Measurements from ENCODE around the gene MAP3K7.

Gene MAP3K7

DNA sequence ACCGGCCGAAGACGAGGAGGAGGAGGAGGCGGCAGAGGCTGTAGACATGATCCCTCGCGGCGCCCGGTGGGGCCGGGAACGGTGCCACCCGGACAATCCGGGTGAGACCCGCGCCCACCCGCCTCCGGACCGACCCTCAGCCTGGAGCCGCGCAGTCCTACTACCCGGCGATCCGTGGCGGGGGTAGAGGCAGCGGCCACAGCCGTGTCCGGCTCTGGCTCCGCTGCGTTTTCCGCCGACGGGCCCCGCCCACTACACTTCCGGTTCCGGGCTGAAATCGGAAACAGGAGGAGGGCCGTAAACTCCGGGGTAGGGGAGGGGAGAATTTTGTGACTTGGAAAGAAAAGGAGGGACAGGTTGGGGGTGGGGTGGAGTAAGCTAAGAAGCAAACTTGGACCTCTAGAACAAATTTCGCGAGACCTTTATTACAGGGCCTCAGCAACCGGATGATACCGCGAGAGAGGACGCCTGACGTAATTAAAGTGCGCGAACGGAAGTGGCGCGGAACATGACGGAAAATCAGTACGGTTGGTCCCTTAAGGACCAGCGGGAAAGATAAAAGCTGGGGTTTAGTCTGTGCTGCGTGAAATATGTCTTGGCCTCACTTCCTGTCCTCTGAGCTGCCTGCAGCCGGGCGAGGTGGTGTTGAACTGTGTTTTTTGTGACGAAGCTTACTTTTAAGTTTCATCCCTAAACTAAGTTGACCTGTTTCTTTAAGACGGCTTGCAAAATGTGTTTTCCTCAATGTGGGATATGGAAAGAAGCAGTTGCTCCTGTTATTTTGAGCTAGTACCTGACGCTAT is at the start of gene MAP3K7:
MAP3K7 (minus strand) TSS at position 237 of the 803 bp plus-strand sequence; CDS start at position 48, 189 bp downstream.
- DNase-seq = peak; percentile 92

DNA sequence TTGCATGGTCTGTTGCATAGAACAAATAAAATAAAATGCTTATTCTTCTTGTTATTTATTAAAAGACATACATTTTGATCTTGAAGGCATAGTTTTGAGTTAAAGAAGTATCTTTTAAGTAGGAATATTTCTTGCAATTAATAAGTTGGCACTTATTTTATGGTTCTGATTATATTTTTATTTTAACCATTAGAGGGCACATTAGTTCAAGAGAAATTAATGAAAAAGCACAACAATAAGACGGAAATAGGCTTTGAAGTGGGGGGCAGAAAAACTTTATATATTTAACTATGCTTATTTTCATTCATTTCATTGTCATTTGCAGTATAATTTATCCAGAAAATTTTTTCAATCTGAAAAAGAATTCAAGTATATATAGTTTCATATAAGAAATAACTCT is 44.2 kb upstream of the MAP3K7 start:
- DNase-seq = no peak

DNA sequence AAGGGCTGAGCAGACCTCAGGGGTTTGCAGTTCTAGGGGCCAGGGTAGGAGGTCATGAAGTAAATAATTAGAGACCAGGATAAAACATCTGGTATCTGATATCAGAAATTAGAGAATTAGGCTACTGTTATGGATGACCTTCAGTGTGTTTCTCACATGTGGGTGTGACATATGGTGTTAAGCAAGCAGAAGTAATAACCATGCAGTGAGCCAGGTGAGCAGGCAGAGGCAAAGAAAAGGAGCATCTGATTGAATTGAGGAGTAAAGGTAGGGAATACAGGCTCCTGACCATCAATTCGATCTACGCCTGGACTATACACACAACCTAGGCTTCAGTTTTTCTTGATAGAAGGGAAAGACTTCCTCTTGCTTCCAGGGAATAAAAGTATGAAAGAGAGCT is 34.7 kb upstream of the MAP3K7 start:
- DNase-seq = no peak

DNA sequence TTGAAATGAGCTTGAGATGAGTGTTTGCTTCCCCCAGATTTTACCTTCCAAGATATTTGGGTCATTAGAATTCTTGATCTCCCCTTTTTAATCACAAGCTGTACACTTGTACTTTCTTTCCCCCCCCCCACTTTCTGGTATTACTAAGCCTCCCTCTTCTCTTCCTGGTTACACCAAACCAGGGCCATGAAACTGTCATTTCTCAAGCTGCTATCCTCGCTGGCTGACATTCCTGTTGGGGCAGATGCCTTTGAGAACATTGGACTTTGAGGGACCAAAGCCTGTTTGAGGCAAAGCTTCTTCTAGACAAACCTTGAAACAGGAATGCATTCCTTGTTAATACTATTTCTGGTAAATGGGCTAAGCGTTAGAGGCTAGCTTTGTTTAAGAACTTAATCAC is 32.3 kb upstream of the MAP3K7 start:
- no peak for DNase-seq

DNA sequence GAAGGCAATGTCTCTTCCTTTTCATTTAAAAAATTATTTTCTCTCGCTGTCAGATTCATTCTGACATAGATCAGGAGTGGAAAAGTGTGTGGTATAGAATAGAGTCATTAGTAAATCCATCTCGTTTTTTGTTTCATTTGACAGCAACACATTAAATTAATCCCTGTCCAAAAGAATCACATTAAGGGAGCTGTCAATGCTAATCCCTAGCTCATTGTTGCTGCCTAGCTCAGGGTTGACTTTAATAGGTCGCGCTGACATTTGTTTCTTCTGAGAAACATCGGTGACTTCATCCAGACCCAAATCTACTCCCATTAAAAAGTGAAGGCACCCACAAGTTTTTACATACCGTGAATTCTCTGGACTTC is 25.4 kb upstream of the MAP3K7 start:
- DNase-seq = no peak

DNA sequence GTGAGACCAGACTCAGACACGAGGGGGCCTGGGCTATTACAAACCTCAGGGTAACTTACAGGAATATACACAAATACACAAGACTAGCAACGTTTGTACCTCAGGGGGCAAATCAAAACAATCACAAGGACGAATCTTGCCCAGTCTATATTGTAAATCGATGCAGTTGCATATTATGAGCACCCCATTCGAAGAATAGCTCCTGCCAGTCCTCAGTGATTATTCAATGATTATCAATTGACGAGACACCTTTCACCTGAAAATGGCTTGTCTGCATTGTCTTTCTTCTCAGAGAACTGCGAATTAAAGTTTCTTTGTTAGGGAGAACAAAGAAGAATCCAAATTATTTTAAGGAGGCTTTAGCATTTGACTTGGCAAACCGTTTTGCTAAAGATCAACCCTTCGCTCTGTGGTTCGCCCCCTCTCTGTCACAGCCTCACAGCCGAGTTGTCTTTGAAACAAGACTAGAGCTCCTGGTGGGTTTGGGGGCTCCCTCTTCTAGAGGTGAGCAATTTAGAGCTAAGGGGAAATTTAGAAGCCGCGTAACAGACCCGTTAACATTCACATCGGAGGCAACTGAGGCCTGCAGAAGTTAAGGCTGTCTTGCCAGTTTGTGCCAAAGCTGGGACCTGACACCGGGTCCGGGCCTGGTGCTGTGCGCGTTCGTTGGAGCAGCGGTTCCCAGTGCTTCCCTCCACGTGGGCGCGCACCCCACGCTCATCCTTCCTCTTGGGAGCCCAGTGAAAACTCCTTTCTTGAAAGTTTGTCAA is 24.9 kb upstream of the MAP3K7 start:
- DNase-seq = no peak

DNA sequence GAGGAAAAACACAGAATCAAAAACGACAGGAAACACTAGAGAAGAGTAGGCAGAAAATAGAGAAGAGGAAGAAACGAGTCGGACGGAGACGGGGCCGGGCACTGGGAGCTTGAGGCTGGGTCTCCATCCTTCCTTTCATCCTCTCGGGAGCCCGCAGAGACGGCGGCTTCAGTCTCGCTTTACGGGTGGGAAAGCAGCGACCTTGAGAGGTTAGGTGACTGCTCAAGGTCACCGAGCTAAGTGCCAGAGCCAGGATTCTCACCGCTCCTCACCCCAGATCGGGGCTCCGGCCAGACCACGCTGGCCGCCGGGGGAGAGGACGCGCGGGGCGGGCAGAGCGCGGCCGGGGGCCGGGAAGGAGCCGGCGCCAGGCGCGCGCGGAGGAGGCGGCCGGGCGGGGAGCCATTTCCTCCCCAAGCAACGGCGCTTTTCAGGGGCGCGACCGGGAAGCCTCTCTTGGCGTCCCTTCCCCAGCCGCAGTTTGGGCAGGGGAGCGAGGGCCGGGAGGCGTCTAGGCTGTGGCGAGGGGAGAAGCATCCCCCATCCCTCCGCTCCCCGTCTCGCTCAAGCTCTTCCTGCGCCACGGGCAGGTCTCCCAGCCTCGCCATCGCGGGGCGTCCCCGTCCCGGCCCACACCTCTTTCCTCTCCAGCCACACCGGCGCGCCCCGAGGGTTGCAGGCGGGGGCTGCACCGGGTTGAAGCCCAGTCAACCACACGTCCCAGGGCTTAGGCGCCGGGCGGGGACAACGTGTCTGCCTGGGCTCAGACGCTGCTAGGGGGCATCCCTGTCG is 24.1 kb upstream of the MAP3K7 start:
- peak; percentile 10 for DNase-seq

DNA sequence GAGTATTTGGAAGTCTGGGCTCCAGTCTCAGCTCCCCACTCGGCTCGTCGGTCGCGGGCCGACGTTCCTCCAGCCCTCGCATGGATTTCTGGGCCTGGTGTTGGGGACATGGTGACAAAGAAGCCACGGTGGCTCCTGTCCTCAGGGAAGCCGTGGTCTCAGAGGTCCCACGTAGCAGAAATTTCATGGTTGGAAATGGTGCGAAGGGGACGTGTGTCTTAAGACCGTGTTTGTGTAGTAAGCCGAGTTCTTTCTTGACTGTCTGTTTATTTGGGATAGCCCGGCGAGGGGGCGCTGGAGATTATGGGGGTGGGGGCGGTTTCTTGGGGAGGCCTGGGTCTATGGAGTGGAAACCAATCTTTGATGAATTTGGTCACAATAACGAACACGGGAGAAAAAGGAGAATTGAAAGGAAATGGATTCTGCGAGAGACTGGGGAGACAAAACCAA is 23.5 kb upstream of the MAP3K7 start:
- DNase-seq = no peak

DNA sequence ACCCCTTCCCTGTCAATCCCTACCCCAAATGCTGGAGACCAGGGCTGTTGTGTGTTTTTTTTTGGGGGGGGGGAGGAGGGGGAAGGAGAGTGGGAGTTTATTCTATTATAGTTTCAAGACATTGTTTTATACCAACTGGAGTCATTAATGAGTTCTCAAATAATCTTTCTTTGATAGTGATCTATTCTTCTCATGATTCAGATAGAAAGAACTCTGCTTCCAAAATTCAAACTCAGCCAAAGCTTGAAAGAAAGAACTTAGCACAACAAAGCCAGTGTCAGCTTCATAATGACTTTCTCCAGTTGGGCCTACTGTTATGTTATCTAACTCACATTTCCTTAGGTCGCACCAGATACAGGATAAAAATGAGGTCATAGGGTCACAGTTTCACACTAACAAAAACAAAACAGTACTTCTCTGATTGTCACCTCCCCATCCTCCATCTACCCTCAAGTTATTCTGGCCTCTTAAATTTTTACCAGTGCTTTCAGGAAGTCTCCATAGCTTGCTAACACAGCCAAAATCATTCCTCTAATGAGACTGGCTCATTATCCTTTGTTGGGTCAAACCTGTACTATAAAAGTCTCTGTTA is 19.0 kb upstream of the MAP3K7 start:
- no peak for DNase-seq

DNA sequence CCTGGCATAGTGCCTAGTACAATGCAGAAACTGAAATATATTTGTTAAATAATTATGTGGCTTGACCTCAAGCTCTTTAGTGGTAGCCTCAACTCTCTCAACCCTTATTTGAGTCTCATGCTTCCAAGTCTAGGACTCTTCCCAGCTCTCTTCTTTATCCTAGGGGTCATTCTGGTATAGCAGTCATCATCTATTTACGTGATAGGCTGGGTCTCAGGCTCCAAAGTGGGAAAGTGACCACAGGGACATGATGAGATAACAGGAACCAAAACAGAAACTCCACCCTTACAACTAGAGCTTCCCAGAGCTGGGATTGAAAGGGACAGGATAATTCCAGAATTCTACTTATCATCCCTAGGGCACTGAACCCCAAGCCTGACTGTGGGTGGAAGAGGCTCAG is 17.7 kb upstream of the MAP3K7 start:
- no peak for DNase-seq

DNA sequence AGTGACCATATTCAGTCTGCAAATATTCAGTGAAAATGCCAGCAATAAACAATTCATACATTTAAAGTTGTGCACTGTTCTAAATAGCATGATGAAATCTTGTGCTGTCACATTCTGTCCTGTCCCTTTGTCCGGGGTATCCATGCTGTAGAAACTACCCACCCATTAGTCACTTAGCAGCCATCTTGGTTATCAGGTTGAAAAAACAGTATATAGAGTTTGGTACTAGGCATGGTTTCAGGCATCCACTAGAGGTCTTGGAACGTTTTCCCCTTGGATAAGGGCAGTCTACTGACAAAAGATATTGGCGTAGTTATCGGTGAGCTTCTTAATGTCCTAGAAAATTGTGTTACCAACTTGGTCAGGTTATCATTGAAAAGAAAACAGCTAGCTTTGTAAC is 12.3 kb upstream of the MAP3K7 start:
- DNase-seq = no peak

DNA sequence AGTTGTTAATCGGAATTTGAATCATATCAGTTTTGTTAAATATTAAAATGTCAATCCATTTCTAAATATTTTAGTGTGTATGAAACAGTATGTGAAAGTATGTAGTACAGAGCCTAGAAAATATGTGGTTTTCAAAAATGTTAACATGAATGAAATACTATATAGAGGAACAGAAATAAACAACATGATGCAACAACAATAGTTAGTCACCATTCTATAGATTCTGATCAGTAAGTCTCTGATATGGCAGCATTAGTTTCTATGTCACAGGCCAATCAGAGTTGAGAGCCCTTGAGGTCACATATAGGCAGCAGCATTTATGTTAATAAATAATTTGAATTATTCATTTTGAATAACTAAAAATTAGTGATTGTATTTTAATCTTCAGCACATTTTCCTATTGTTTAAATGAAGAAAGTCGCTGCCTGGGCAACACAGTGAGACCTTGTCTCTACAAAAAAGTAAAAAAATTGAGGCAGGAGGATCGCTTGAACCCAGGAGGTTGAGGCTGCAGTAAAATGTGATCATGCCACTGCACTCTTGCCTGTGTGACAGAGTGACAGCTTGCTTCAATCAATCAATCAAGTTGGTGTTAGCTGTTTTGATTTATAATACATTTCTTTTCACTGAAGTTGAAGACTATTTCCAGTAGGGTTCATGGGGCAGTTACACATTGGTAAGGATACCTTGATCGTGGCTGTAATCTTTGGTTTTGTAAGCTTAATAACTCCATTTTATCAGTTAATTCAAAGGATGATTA is 11.5 kb upstream of the MAP3K7 start:
- no peak for DNase-seq

DNA sequence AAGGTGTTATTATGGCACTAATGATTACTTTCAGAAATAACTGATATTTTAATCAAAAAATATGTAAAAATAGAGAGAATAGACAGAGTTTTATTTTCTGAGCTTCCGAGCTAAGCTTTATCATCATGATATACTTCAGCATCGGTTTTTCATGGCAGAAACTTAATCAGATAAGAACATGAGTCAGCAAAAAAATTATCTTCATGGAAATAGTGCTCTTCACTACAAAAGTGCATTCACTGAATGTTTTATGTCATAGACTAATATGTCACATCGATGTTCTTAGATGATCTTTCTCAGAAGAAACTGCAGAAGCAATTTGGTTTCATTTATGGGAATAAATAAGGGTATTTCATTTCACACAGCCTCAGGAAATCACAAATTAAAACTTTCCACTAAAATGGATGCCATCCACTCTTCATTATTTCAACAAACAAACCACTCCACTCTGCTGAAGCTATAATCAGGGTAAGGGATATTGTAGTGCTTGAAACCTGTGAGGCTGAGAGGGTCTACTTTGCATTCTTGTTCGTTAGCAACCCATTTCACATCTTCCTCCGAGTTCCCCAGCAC is 10.2 kb upstream of the MAP3K7 start:
- no peak for DNase-seq

DNA sequence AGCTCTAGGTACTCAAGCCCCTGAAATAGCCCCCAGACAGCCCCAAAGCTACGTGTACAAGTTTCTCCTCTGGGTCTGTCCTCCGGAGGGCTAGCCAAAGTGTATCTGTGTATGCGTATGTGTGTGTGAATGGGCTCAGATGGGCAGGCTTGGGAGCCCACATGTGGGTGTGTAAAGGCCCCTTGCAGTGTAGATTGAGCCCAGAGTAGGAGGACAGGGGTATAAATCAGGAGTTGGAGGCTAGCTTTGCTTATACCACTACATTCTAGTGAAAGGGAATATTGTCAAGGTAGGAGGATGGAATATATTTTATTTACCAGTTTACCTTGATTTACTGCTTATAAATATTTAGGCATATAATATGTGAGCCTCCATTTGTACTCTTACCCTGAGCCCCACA is 9.0 kb upstream of the MAP3K7 start:
- no peak for DNase-seq

DNA sequence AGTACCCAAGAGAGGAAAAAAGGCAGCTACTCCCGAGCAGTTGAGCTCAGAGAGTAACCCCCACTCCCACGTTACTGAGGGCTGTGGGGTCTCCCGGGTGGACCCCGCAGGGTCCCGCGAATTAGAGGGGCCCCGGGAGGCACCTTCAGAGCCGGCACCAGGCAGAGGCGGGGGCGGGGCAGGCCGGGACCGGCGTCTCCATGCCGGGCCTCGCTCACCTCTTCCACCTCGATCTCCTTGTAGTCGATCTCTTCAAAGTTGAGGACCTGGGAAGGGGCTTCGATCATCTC is 381 bp downstream of the MAP3K7 start:
- DNase-seq = peak; percentile 36

DNA sequence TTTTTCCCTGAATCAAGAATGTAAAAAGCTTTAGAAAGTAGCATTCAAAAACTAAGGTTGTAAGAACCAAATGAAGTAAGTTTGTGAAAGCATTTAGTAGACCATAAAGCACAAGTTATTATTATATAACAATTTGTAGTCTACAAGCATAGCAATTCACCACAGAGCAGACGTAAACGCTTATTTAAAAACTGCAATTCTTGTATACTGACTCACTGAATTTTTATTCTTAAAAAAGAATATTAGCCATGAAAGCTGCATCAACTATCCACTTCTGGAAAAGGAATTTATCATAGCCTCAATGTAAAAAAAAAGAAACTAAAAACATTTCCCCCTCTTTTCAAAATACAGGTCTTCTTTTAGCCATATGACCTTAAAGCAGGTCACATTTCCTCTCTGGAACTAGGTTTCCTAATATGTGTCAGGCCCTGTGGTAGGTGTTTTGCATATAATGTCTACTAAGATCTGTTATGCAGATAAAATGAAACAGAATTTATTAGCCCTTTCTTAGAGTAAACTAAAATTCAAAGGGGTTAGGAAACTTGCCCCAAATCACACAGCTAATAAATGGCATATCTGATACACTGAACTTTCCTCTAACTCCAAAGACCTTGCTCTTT is 2.1 kb downstream of the MAP3K7 start:
- no peak for DNase-seq

DNA sequence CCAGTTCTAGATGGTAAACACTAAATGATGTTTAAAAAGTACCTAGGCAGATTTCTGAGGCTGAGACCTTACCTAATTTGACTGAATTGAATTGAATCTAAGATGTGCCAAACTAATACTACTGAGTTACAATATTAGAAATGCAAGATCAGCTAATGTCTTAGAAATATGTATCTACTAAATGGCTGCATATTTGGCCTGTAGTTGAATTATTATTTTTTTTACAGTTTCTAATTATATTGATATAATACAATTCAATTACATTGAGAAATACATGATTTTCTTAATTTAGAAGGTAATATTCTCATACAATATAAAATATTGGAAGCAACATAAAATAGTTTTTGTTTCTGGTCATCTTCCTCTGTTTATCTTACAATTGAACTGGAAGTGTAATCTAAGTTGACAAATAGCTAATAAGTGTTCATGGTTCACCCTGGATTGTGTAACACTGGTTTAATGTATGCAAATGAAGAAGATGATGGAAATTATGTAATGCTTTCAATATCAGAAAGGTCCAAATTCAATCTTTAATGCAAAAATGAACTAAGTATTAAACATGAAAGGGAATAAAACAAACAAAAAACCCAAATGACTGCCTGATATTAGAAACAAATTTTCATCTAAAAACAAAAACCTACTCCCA is 2.9 kb downstream of the MAP3K7 start:
- DNase-seq = no peak

DNA sequence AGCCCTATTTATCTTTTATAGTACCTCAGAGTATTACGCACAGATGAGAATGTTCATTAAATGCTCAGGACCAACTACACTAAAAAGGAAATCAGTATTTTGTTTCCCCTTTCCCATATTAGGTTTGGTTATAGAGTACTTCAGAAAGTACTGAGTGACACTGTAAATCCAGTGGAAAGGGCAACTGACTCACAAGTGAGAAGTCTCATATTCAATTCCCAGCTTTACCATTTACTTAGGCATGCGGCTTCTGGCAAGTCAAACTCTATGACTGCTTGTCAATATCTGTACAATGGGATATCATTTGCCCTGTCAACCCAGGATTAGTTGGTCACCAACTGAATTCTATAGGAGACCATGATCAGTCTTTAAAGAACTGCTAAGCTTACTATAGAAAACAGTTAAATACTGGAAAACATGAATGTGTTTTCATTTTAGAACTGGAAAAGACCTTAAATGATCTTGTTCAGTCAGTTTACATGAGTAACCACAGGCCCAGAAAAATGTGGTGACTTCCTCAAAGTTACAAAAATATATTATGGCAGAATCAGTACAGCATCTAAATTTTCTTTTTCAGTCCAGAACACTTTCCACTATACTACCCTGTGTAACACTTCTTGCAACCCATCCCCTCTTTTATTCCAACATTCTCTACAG is 3.6 kb downstream of the MAP3K7 start:
- no peak for DNase-seq

DNA sequence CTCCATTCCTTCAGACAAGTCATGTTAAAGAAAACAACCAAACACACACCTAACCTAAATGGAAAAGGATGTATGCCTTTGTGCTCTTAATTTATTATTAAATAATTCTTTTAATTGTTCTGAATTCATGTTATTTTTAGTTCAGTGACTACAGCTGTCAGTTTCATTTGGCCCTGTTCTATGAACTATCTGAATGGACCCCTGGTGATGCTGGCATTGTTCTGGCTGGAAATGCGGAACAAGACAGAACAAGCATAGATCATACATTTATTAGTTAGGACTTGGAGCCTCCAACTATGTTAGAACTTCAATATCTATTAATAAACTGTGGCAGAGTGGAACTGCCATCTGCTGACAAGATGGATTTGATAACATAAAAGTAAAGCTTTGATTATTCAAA is 5.7 kb downstream of the MAP3K7 start:
- no peak for DNase-seq

DNA sequence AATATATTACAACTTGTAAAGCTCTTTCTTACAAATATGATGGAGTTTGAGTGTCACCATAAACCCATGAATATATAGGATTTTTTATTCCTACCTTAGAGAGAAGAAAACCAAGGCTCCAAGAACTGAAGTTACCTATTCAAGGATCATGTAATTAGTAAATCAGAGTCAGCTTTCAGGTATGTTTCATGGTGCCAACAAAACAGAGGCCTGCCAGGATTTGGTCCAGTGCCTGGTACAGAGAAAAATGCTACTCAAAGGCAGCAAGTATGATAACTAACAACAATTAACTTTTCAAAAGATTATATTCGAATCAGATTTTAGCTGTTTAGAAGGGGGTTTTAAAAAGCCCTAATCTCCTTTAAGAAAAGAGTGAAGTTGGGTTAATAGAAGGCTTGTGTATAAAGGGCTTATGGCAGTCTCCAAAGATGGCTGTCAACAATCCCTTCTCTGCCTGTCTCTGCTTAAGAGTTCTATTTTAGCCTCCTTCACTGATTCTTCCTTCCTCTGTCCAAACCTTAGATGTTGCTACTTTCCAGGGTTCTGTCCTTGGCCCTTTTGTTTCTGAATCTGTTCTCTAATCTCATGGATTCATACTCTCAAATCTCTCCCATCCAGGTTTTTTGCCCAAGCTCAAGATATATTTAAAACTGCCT is 7.8 kb downstream of the MAP3K7 start:
- DNase-seq = no peak

Data from stimulated activated naive CD4-positive, alpha-beta T cell treated with Interleukin-2 at 50 U/mL for 16 hours (primary cell).